ENCODE results near the gene GABBR2. TPM values are rescaled to one million over a fixed set of nuclear protein-coding genes. Genes with fewer than 3 reads are reported as not detected.

GABBR2 gene
- total and polyA plus RNA-seq, 9 of the 15 experiments (the other 6 are each of a cell fraction or from before 2014, with no cell fraction given) = 0.15 to 1.9 (median 0.32) TPM

DNA sequence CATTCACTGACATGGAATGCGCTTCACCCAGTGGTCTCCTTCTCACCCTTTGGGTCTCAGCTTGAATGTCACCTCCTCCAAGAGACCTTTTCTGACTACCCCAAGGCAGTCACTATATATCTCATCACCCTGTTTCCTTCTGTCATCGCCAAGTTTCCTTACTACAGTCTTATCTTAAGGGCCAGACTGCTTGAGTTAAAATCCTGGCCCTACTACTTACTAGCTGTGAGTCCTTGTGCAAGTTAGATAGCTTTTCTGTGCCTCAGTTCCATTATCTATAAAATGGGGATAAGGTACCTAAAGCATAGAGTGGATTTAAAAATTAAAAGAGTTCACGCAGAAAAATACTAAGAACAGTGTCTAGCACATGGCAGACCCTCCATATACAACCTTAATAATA lies 132.4 kb downstream of the GABBR2 start (continued):
- TF ChIP-seq, protein P1, sequence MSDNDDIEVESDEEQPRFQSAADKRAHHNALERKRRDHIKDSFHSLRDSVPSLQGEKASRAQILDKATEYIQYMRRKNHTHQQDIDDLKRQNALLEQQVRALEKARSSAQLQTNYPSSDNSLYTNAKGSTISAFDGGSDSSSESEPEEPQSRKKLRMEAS (CRISPR knock-in tag; IDR thresholded peaks at IDR 0.05) = no peak
- TF ChIP-seq SAFB (IDR thresholded peaks at IDR 0.05; ENCODE audit: borderline replicate concordance, low read depth, low read length) = no peak
- TF ChIP-seq, protein P2, sequence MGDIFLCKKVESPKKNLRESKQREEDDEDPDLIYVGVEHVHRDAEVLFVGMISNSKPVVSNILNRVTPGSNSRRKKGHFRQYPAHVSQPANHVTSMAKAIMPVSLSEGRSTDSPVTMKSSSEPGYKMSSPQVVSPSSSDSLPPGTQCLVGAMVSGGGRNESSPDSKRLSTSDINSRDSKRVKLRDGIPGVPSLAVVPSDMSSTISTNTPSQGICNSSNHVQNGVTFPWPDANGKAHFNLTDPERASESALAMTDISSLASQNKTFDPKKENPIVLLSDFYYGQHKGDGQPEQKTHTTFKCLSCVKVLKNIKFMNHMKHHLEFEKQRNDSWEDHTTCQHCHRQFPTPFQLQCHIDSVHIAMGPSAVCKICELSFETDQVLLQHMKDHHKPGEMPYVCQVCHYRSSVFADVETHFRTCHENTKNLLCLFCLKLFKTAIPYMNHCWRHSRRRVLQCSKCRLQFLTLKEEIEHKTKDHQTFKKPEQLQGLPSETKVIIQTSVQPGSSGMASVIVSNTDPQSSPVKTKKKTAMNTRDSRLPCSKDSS (IDR thresholded peaks at IDR 0.05; ENCODE audit: low read depth, partially characterized antibody) = no peak
- TF ChIP-seq MBD2 (IDR thresholded peaks at IDR 0.05; ENCODE audit: borderline replicate concordance, low read depth) = no peak
- no peak; the same call in 1 of the 2 replicates for TF ChIP-seq BHLHE40 (IDR thresholded peaks at IDR 0.05; ENCODE audit: low read length)
- no peak for TF ChIP-seq ZNF212 (CRISPR knock-in tag; IDR thresholded peaks at IDR 0.05)
- no peak for TF ChIP-seq ZNF780A (CRISPR knock-in tag; IDR thresholded peaks at IDR 0.05)
- TF ChIP-seq TRIM28 (IDR thresholded peaks at IDR 0.05) = no peak
- no peak for TF ChIP-seq CCAR2 (IDR thresholded peaks at IDR 0.05; ENCODE audit: low read depth, low read length)
- no peak for TF ChIP-seq BDP1 (IDR thresholded peaks at IDR 0.05; ENCODE audit: insufficient read depth, insufficient read length)
- TF ChIP-seq FOXK1 (CRISPR knock-in tag; IDR thresholded peaks at IDR 0.05; ENCODE audit: borderline replicate concordance) = no peak
- TF ChIP-seq, protein P3, sequence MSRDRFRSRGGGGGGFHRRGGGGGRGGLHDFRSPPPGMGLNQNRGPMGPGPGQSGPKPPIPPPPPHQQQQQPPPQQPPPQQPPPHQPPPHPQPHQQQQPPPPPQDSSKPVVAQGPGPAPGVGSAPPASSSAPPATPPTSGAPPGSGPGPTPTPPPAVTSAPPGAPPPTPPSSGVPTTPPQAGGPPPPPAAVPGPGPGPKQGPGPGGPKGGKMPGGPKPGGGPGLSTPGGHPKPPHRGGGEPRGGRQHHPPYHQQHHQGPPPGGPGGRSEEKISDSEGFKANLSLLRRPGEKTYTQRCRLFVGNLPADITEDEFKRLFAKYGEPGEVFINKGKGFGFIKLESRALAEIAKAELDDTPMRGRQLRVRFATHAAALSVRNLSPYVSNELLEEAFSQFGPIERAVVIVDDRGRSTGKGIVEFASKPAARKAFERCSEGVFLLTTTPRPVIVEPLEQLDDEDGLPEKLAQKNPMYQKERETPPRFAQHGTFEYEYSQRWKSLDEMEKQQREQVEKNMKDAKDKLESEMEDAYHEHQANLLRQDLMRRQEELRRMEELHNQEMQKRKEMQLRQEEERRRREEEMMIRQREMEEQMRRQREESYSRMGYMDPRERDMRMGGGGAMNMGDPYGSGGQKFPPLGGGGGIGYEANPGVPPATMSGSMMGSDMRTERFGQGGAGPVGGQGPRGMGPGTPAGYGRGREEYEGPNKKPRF (IDR thresholded peaks at IDR 0.05; ENCODE audit: low read depth, low read length) = no peak
- TF ChIP-seq MCM5 (IDR thresholded peaks at IDR 0.05; ENCODE audit: low read depth) = no peak
- TF ChIP-seq KDM5B (IDR thresholded peaks at IDR 0.05; ENCODE audit: insufficient replicate concordance, low read depth, low read length) = no peak
- no peak for TF ChIP-seq TSC22D4 (tag; IDR thresholded peaks at IDR 0.05)
- TF ChIP-seq ZNF311 (CRISPR knock-in tag; IDR thresholded peaks at IDR 0.05) = 0 out of 2 replicates have a peak, but pooled peaks have one; percentile 17
- TF ChIP-seq GATAD2A (IDR thresholded peaks at IDR 0.05) = no peak
- TF ChIP-seq, protein P4, sequence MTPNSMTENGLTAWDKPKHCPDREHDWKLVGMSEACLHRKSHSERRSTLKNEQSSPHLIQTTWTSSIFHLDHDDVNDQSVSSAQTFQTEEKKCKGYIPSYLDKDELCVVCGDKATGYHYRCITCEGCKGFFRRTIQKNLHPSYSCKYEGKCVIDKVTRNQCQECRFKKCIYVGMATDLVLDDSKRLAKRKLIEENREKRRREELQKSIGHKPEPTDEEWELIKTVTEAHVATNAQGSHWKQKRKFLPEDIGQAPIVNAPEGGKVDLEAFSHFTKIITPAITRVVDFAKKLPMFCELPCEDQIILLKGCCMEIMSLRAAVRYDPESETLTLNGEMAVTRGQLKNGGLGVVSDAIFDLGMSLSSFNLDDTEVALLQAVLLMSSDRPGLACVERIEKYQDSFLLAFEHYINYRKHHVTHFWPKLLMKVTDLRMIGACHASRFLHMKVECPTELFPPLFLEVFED (CRISPR knock-in tag; conservative IDR thresholded peaks at IDR 0.05) = no peak
- TF ChIP-seq, protein P5, sequence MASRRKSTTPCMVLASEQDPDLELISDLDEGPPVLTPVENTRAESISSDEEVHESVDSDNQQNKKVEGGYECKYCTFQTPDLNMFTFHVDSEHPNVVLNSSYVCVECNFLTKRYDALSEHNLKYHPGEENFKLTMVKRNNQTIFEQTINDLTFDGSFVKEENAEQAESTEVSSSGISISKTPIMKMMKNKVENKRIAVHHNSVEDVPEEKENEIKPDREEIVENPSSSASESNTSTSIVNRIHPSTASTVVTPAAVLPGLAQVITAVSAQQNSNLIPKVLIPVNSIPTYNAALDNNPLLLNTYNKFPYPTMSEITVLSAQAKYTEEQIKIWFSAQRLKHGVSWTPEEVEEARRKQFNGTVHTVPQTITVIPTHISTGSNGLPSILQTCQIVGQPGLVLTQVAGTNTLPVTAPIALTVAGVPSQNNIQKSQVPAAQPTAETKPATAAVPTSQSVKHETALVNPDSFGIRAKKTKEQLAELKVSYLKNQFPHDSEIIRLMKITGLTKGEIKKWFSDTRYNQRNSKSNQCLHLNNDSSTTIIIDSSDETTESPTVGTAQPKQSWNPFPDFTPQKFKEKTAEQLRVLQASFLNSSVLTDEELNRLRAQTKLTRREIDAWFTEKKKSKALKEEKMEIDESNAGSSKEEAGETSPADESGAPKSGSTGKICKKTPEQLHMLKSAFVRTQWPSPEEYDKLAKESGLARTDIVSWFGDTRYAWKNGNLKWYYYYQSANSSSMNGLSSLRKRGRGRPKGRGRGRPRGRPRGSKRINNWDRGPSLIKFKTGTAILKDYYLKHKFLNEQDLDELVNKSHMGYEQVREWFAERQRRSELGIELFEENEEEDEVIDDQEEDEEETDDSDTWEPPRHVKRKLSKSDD (conservative IDR thresholded peaks at IDR 0.05; ENCODE audit: low read length) = no peak
- TF ChIP-seq, protein P6, sequence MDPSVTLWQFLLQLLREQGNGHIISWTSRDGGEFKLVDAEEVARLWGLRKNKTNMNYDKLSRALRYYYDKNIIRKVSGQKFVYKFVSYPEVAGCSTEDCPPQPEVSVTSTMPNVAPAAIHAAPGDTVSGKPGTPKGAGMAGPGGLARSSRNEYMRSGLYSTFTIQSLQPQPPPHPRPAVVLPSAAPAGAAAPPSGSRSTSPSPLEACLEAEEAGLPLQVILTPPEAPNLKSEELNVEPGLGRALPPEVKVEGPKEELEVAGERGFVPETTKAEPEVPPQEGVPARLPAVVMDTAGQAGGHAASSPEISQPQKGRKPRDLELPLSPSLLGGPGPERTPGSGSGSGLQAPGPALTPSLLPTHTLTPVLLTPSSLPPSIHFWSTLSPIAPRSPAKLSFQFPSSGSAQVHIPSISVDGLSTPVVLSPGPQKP (CRISPR knock-in tag; IDR thresholded peaks at IDR 0.05) = no peak

Measured in K562 (cell line).